Nephron progenitor cell (in vitro differentiated cells): ENCODE data around the gene ABHD16B.

Experiments used
- DNase-seq: peaks from one replicate; pipeline ENCODE4 v3.0.0; 2021
- H3K27ac Mint-ChIP-seq: 2 replicates; pipeline ENCODE4 v1.8.0; 2021; ENCODE audit warnings: mild to moderate bottlenecking, moderate library complexity, mixed read lengths
- H3K27me3 Mint-ChIP-seq: 2 replicates; pipeline ENCODE4 v1.8.0; 2021; ENCODE audit warnings: mild to moderate bottlenecking, low read depth, mixed read lengths; ENCODE audit not compliant: poor library complexity
- H3K36me3 Mint-ChIP-seq: 2 replicates; pipeline ENCODE4 v1.8.0; 2021; ENCODE audit warnings: low read depth, mixed read lengths
- H3K4me1 Mint-ChIP-seq: 2 replicates; pipeline ENCODE4 v1.8.0; 2021; ENCODE audit warnings: mixed read lengths
- H3K4me3 Mint-ChIP-seq: 2 replicates; pipeline ENCODE4 v1.8.0; 2021; ENCODE audit warnings: mild to moderate bottlenecking, moderate library complexity, mixed read lengths
- H3K9me3 Mint-ChIP-seq: 2 replicates; pipeline ENCODE4 v1.8.0; 2021; ENCODE audit warnings: mild to moderate bottlenecking, moderate library complexity, mixed read lengths
- CTCF ChIP-seq: fragments of 200-600 bp; sonication (generic); IDR thresholded peaks from 2 replicates; pipeline ENCODE4 v1.5.0; 2021; ENCODE audit warnings: antibody characterized with exemption

Gene ABHD16B

GRCh38 chr20:63911176-63911575 lies 49.9 kb downstream of the ABHD16B start:
- TF ChIP-seq CTCF: no peak
- H3K36me3 Mint-ChIP-seq: peaks cover 31% of the 10 kb centered on the region
- peaks cover 47% of the 10 kb centered on the region for H3K4me1 Mint-ChIP-seq
- DNase-seq: no peak
- H3K27ac Mint-ChIP-seq: peak overlapping the region; percentile 55
- peaks cover 15% of the 10 kb centered on the region for H3K9me3 Mint-ChIP-seq
- H3K27me3 Mint-ChIP-seq: peaks cover 6% of the 10 kb centered on the region
- H3K4me3 Mint-ChIP-seq: peak overlapping the region; percentile 28
